ENCODE data around the gene PTCRA.

GRCh38 chr6:42970871-42971612 is 55.2 kb downstream of the PTCRA start:
- TF ChIP-seq POLR2A (IDR thresholded peaks at IDR 0.05; ENCODE audit: low read length): no peak
- TF ChIP-seq GATA1 (IDR thresholded peaks at IDR 0.05; ENCODE audit: low read depth, low read length): no peak

Measured in erythroblast (primary cell).